ENCODE measurements around the gene EED. TPM values are rescaled to one million over a fixed set of nuclear protein-coding genes. Genes with fewer than 3 reads are reported as not detected.

Gene EED
- total and polyA plus RNA-seq, 4 donors, result 5.4 to 17.1 (median 8.2) TPM

DNA sequence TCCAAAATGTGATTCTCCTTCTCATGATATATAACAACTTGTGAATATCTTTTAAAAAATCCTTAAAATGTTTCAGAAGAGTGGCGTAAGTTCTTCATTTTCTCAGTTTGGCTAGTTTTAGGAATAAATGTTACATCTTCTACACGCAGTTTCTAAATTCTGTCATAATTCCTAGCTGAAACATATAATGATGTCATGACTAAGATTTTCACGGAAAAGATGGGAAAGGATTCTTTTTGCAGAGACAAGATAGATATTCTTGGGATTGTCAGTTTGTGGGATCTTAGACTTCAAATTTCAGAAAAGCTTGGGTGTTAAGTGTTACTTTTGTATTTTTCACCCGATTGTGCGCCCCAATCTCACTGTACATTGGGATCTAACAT, 1.7 kb downstream of the EED start:
- H3K4me3 ChIP-seq (ENCODE audit: low read depth in 1 of 3, low read length in 3 of 3), result peak overlapping the region in 2 of 3 donors; percentile 69 to 95
- no peaks in the 10 kb centered on the region for H3K9me3 ChIP-seq (ENCODE audit: control insufficient read depth in 4 of 4, low read length in 3 of 4)
- DNase-seq (ENCODE audit: low spot score), result no peak
- H3K4me1 ChIP-seq (ENCODE audit: control insufficient read depth in 4 of 4, insufficient read depth in 4 of 4, low read length in 3 of 4), result peaks cover 3 to 19% (median 13%) of the 10 kb centered on the region in 4 donors
- no peaks in the 10 kb centered on the region for H3K36me3 ChIP-seq (ENCODE audit: control insufficient read depth in 4 of 4, insufficient read depth in 3 of 4, low read depth in 1 of 4, low read length in 3 of 4)
- H3K27me3 ChIP-seq (ENCODE audit: control insufficient read depth in 4 of 4, insufficient read depth in 4 of 4, low read length in 3 of 4), result no peaks in the 10 kb centered on the region
- WGBS, result 69% methylated on average over 5 of the region's 5 CpGs
- no peak overlapping the region for H3K27ac ChIP-seq (ENCODE audit: low read depth in 1 of 2, low read length in 2 of 2)
- H3K9ac ChIP-seq (ENCODE audit: low read depth in 1 of 2, low read length in 2 of 2), result no peak overlapping the region
- TF ChIP-seq FOXA1 (IDR thresholded peaks at IDR 0.05) (no peak), NR2F2 (IDR thresholded peaks at IDR 0.05) (no peak), HNF4G (IDR thresholded peaks at IDR 0.05) (no peak), RAD21 (IDR thresholded peaks at IDR 0.05) (no peak), JUND (IDR thresholded peaks at IDR 0.05) (no peak), FOXA2 (IDR thresholded peaks at IDR 0.05) (no peak), EGR1 (IDR thresholded peaks at IDR 0.05; ENCODE audit: low read depth in 2 of 2) (no peak), HNF4A (conservative IDR thresholded peaks at IDR 0.05) (no peak), TAF1 (conservative IDR thresholded peaks at IDR 0.05) (no peak), YY1 (IDR thresholded peaks at IDR 0.05) (no peak), GABPA (IDR thresholded peaks at IDR 0.05 in 1 of 2, conservative IDR thresholded peaks at IDR 0.05 in 1 of 2) (no peak)
- TF ChIP-seq, protein P1, sequence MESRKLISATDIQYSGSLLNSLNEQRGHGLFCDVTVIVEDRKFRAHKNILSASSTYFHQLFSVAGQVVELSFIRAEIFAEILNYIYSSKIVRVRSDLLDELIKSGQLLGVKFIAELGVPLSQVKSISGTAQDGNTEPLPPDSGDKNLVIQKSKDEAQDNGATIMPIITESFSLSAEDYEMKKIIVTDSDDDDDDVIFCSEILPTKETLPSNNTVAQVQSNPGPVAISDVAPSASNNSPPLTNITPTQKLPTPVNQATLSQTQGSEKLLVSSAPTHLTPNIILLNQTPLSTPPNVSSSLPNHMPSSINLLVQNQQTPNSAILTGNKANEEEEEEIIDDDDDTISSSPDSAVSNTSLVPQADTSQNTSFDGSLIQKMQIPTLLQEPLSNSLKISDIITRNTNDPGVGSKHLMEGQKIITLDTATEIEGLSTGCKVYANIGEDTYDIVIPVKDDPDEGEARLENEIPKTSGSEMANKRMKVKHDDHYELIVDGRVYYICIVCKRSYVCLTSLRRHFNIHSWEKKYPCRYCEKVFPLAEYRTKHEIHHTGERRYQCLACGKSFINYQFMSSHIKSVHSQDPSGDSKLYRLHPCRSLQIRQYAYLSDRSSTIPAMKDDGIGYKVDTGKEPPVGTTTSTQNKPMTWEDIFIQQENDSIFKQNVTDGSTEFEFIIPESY (IDR thresholded peaks at IDR 0.05), result no peak
- TF ChIP-seq, protein P2, sequence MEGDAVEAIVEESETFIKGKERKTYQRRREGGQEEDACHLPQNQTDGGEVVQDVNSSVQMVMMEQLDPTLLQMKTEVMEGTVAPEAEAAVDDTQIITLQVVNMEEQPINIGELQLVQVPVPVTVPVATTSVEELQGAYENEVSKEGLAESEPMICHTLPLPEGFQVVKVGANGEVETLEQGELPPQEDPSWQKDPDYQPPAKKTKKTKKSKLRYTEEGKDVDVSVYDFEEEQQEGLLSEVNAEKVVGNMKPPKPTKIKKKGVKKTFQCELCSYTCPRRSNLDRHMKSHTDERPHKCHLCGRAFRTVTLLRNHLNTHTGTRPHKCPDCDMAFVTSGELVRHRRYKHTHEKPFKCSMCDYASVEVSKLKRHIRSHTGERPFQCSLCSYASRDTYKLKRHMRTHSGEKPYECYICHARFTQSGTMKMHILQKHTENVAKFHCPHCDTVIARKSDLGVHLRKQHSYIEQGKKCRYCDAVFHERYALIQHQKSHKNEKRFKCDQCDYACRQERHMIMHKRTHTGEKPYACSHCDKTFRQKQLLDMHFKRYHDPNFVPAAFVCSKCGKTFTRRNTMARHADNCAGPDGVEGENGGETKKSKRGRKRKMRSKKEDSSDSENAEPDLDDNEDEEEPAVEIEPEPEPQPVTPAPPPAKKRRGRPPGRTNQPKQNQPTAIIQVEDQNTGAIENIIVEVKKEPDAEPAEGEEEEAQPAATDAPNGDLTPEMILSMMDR (IDR thresholded peaks at IDR 0.05; ENCODE audit: low read depth, low read length, missing input control), result no peak
- TF ChIP-seq, protein P3, sequence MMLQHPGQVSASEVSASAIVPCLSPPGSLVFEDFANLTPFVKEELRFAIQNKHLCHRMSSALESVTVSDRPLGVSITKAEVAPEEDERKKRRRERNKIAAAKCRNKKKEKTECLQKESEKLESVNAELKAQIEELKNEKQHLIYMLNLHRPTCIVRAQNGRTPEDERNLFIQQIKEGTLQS (IDR thresholded peaks at IDR 0.05), result no peak
- TF ChIP-seq, protein P4, sequence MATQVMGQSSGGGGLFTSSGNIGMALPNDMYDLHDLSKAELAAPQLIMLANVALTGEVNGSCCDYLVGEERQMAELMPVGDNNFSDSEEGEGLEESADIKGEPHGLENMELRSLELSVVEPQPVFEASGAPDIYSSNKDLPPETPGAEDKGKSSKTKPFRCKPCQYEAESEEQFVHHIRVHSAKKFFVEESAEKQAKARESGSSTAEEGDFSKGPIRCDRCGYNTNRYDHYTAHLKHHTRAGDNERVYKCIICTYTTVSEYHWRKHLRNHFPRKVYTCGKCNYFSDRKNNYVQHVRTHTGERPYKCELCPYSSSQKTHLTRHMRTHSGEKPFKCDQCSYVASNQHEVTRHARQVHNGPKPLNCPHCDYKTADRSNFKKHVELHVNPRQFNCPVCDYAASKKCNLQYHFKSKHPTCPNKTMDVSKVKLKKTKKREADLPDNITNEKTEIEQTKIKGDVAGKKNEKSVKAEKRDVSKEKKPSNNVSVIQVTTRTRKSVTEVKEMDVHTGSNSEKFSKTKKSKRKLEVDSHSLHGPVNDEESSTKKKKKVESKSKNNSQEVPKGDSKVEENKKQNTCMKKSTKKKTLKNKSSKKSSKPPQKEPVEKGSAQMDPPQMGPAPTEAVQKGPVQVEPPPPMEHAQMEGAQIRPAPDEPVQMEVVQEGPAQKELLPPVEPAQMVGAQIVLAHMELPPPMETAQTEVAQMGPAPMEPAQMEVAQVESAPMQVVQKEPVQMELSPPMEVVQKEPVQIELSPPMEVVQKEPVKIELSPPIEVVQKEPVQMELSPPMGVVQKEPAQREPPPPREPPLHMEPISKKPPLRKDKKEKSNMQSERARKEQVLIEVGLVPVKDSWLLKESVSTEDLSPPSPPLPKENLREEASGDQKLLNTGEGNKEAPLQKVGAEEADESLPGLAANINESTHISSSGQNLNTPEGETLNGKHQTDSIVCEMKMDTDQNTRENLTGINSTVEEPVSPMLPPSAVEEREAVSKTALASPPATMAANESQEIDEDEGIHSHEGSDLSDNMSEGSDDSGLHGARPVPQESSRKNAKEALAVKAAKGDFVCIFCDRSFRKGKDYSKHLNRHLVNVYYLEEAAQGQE (IDR thresholded peaks at IDR 0.05), result no peak
- TF ChIP-seq, protein P5, sequence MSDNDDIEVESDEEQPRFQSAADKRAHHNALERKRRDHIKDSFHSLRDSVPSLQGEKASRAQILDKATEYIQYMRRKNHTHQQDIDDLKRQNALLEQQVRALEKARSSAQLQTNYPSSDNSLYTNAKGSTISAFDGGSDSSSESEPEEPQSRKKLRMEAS (IDR thresholded peaks at IDR 0.05), result no peak

DNA sequence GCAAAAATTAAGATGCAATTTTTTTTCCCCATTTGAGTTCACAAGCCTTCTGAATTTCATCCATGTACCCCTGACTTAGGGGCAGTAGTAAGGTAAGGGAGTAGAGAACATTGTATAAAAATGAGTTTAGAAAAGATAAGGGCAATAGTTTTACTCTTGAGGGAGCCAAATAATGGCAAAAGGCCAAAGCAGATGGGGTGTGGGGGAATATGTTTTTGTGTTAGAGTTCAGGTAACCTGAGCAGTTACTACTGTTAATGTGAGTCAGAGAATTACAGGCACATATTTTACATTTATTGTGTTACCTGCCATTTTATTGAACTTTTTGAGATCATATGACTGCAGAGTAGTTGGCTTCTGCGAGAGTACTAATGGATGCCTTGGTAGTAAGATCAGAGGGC, 3.1 kb downstream of the EED start:
- no peak for DNase-seq (ENCODE audit: low spot score)
- Histone ChIP-seq H3K27ac (ENCODE audit: low read depth in 1 of 2, low read length in 2 of 2) (no peak overlapping the region), H3K27me3 (ENCODE audit: control insufficient read depth in 4 of 4, insufficient read depth in 4 of 4, low read length in 3 of 4) (no peaks in the 10 kb centered on the region), H3K9me3 (ENCODE audit: control insufficient read depth in 4 of 4, low read length in 3 of 4) (no peaks in the 10 kb centered on the region), H3K4me3 (ENCODE audit: low read depth in 1 of 3, low read length in 3 of 3) (no peak overlapping the region), H3K9ac (ENCODE audit: low read depth in 1 of 2, low read length in 2 of 2) (no peak overlapping the region), H3K36me3 (ENCODE audit: control insufficient read depth in 4 of 4, insufficient read depth in 3 of 4, low read depth in 1 of 4, low read length in 3 of 4) (peaks cover 0 to 4% (median 0%) of the 10 kb centered on the region in 4 donors), H3K4me1 (ENCODE audit: control insufficient read depth in 4 of 4, insufficient read depth in 4 of 4, low read length in 3 of 4) (peaks cover 3 to 19% (median 13%) of the 10 kb centered on the region in 4 donors)
- 72% methylated on average over 1 of the region's 1 CpG for WGBS
- TF ChIP-seq FOXA2 (IDR thresholded peaks at IDR 0.05) (no peak), FOXA1 (IDR thresholded peaks at IDR 0.05) (no peak), NR2F2 (IDR thresholded peaks at IDR 0.05) (no peak), SP1 (IDR thresholded peaks at IDR 0.05) (no peak), RAD21 (IDR thresholded peaks at IDR 0.05) (no peak), JUND (IDR thresholded peaks at IDR 0.05) (no peak), RXRA (IDR thresholded peaks at IDR 0.05) (no peak), EGR1 (IDR thresholded peaks at IDR 0.05; ENCODE audit: low read depth in 2 of 2) (no peak), YY1 (IDR thresholded peaks at IDR 0.05) (no peak)
- TF ChIP-seq, protein P5 (IDR thresholded peaks at IDR 0.05), result no peak
- TF ChIP-seq, protein P2 (IDR thresholded peaks at IDR 0.05; ENCODE audit: low read depth, low read length, missing input control), result no peak
- TF ChIP-seq, protein P1 (IDR thresholded peaks at IDR 0.05), result no peak
- TF ChIP-seq, protein P3 (IDR thresholded peaks at IDR 0.05), result no peak
